ENCODE results near the gene HPN. TPM values are rescaled to one million over a fixed set of nuclear protein-coding genes. Genes with fewer than 3 reads are reported as not detected.

Gene HPN
- total and polyA plus RNA-seq, 10 of the 15 experiments (the other 5 are each of a cell fraction or from before 2014, with no cell fraction given), result 0.21 to 0.35 TPM; not detected in 8

GRCh38 chr19:35099897-35100275, 58.4 kb downstream of the HPN start:
- in situ Hi-C loops (cut with MboI) (no loop called here), intact Hi-C loops (cut with micrococcal nuclease; ENCODE audit: unreplicated experiment) (no loop called here)
- FAIRE-seq (no peak), DNase-seq (ENCODE audit: low read depth, low spot score) (no peak), ATAC-seq (no peak)
- no peak overlapping the region for H3K27ac ChIP-seq (ENCODE audit: control insufficient read depth, insufficient read depth)
- H3K9ac ChIP-seq (ENCODE audit: control insufficient read depth, insufficient read depth, low read length), result no peak overlapping the region
- no peaks in the 10 kb centered on the region for H3K79me2 ChIP-seq (ENCODE audit: control insufficient read depth, insufficient read depth, low read length)
- SMC1A ChIA-PET (ENCODE audit: uncharacterized antibody, unreplicated experiment), result interaction anchor here (1.6 kb wide), 1 partner anchor 41 kb away, joined by 3 read pairs; no protein-coding TSS in a partner anchor
- no peak overlapping the region for H3K4me3 ChIP-seq
- TF ChIP-seq FOXM1 (IDR thresholded peaks at IDR 0.05; ENCODE audit: low read depth, low read length) (no peak), MAX (IDR thresholded peaks at IDR 0.05; ENCODE audit: low read depth, low read length) (no peak), MXI1 (IDR thresholded peaks at IDR 0.05; ENCODE audit: low read depth, low read length) (no peak), PAX8 (IDR thresholded peaks at IDR 0.05) (no peak), RAD51 (IDR thresholded peaks at IDR 0.05) (no peak), HDAC6 (IDR thresholded peaks at IDR 0.05; ENCODE audit: unreplicated experiment) (no peak), POLR2AphosphoS2 (IDR thresholded peaks at IDR 0.05; ENCODE audit: low read depth, low read length) (no peak), MYC (IDR thresholded peaks at IDR 0.05; ENCODE audit: insufficient read depth, insufficient read length, insufficient replicate concordance, low read length, severe bottlenecking) (no peak), RUNX3 (IDR thresholded peaks at IDR 0.05; ENCODE audit: low read length) (no peak), ZNF622 (IDR thresholded peaks at IDR 0.05) (no peak), SMC3 (IDR thresholded peaks at IDR 0.05; ENCODE audit: borderline replicate concordance, low read length) (no peak), DPF2 (IDR thresholded peaks at IDR 0.05) (no peak), BRCA1 (IDR thresholded peaks at IDR 0.05; ENCODE audit: low read depth, low read length) (no peak)
- TF ChIP-seq, protein P1, sequence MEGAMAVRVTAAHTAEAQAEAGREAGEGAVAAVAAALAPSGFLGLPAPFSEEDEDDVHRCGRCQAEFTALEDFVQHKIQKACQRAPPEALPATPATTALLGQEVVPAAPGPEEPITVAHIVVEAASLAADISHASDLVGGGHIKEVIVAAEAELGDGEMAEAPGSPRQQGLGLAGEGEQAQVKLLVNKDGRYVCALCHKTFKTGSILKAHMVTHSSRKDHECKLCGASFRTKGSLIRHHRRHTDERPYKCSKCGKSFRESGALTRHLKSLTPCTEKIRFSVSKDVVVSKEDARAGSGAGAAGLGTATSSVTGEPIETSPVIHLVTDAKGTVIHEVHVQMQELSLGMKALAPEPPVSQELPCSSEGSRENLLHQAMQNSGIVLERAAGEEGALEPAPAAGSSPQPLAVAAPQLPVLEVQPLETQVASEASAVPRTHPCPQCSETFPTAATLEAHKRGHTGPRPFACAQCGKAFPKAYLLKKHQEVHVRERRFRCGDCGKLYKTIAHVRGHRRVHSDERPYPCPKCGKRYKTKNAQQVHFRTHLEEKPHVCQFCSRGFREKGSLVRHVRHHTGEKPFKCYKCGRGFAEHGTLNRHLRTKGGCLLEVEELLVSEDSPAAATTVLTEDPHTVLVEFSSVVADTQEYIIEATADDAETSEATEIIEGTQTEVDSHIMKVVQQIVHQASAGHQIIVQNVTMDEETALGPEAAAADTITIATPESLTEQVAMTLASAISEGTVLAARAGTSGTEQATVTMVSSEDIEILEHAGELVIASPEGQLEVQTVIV (IDR thresholded peaks at IDR 0.05; ENCODE audit: borderline replicate concordance, partially characterized antibody), result no peak
- TF ChIP-seq, protein P2, sequence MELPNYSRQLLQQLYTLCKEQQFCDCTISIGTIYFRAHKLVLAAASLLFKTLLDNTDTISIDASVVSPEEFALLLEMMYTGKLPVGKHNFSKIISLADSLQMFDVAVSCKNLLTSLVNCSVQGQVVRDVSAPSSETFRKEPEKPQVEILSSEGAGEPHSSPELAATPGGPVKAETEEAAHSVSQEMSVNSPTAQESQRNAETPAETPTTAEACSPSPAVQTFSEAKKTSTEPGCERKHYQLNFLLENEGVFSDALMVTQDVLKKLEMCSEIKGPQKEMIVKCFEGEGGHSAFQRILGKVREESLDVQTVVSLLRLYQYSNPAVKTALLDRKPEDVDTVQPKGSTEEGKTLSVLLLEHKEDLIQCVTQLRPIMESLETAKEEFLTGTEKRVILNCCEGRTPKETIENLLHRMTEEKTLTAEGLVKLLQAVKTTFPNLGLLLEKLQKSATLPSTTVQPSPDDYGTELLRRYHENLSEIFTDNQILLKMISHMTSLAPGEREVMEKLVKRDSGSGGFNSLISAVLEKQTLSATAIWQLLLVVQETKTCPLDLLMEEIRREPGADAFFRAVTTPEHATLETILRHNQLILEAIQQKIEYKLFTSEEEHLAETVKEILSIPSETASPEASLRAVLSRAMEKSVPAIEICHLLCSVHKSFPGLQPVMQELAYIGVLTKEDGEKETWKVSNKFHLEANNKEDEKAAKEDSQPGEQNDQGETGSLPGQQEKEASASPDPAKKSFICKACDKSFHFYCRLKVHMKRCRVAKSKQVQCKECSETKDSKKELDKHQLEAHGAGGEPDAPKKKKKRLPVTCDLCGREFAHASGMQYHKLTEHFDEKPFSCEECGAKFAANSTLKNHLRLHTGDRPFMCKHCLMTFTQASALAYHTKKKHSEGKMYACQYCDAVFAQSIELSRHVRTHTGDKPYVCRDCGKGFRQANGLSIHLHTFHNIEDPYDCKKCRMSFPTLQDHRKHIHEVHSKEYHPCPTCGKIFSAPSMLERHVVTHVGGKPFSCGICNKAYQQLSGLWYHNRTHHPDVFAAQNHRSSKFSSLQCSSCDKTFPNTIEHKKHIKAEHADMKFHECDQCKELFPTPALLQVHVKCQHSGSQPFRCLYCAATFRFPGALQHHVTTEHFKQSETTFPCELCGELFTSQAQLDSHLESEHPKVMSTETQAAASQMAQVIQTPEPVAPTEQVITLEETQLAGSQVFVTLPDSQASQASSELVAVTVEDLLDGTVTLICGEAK (IDR thresholded peaks at IDR 0.05; ENCODE audit: borderline replicate concordance), result no peak
- CTCF ChIA-PET, result interaction anchor here (1.4 kb wide), 1 partner anchor 56 kb away, joined by 3 read pairs; no protein-coding TSS in a partner anchor
- H3K4me1 ChIP-seq (ENCODE audit: control insufficient read depth, insufficient read depth, low read length), result no peaks in the 10 kb centered on the region
- RAD21 ChIA-PET (ENCODE audit: unreplicated experiment), result no interaction called here
- 62% methylated on average over 13 of the region's 13 CpGs for WGBS (ENCODE audit: insufficient coverage, insufficient replicate concordance, low lambda C conversion rate, missing lambda C conversion rate)
- BruUV-seq (replicated peaks), result no TSS peak
- H3K9me3 ChIP-seq (replicated peaks; ENCODE audit: control insufficient read depth, insufficient read depth, low read length), result no peaks in the 10 kb centered on the region
- no peaks in the 10 kb centered on the region for H4K20me1 ChIP-seq (ENCODE audit: control insufficient read depth, insufficient read depth)
- no peak overlapping the region for H3K4me2 ChIP-seq (ENCODE audit: control insufficient read depth, insufficient read depth)
- POLR2A ChIA-PET, result no interaction called here
- H2AFZ ChIP-seq (ENCODE audit: control insufficient read depth, low read depth, low read length), result no peak overlapping the region
- H3K36me3 ChIP-seq (ENCODE audit: control insufficient read depth in 2 of 2, insufficient read depth in 2 of 2, low read length in 1 of 2), result no peaks in the 10 kb centered on the region
- H3K27me3 ChIP-seq (replicated peaks in 1 of 2; ENCODE audit: control insufficient read depth in 2 of 2, insufficient read depth in 2 of 2, low read length in 1 of 2), result no peaks in the 10 kb centered on the region; a peak in 1 of 4 replicates
